ENCODE data around the gene PTPRK.

The PTPRK gene

DNA sequence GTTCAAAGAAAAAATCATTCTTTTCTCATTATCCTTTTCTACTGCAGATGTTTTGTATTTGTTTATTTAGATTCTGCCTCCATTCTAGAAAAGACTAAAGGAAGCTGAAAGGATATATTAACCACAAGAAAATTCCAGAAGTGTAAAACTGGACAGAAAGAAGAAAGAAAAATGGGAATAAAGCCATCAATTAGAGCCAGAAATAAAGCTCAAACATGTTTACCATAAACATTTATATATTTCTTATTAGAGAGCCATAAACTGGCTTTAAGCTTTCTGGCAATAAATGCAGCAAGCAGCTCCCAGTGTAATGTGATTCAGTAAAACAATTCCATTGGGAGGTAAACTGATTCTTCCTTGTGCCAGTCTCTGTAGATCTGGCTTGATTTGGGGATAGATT, 244.1 kb downstream of the PTPRK start:
- no peak for DNase-seq

GRCh38 chr6:128275681-128276080, 244.7 kb downstream of the PTPRK start:
- DNase-seq, result no peak

- DNase-seq, result no peak
These were observed 245.4 kb downstream of the PTPRK start for GRCh38 chr6:128275030-128275429.

GRCh38 chr6:128271527-128271926, 248.9 kb downstream of the PTPRK start:
- DNase-seq, result no peak

DNA sequence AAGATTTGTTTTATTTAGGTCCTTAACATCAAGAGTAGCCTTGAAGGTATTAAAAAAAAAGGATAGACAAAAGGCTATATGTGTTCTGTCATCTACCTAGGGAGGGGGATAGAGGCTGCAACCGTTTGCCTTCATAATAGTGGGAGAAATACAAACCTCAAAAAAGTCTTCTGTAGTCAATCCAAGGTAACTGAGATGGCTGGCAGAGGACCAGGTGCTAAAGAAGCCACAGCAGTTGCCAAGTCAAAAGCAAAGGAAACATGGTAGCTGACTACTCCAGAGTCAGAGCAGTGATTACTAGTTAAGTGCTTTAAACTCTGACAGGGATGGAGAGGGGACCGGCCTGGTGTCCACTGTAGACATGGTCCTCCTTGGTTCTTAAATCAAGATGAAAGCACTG, 249.4 kb downstream of the PTPRK start:
- DNase-seq, result no peak

- no peak for DNase-seq
These were observed 253.5 kb downstream of the PTPRK start for GRCh38 chr6:128266946-128267345.

DNA sequence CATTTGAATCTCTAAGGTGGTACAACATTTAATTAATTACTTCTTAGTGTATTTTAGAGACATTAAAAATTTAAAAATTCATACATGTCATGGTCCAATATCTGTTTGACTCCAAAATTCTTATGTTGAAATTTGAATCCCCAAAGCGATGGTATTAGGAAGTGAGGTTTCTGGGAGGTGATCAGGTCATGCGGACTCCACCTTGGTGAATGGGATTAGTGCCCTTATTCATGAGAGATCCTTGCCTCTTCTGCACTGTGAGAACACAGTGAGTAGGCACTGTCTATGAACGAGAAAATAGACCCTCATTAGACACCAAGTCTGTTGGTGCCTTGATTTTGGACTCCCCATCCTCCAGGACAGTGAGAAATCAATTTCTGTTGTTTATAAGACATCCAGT, 254.7 kb downstream of the PTPRK start:
- DNase-seq, result no peak

DNA sequence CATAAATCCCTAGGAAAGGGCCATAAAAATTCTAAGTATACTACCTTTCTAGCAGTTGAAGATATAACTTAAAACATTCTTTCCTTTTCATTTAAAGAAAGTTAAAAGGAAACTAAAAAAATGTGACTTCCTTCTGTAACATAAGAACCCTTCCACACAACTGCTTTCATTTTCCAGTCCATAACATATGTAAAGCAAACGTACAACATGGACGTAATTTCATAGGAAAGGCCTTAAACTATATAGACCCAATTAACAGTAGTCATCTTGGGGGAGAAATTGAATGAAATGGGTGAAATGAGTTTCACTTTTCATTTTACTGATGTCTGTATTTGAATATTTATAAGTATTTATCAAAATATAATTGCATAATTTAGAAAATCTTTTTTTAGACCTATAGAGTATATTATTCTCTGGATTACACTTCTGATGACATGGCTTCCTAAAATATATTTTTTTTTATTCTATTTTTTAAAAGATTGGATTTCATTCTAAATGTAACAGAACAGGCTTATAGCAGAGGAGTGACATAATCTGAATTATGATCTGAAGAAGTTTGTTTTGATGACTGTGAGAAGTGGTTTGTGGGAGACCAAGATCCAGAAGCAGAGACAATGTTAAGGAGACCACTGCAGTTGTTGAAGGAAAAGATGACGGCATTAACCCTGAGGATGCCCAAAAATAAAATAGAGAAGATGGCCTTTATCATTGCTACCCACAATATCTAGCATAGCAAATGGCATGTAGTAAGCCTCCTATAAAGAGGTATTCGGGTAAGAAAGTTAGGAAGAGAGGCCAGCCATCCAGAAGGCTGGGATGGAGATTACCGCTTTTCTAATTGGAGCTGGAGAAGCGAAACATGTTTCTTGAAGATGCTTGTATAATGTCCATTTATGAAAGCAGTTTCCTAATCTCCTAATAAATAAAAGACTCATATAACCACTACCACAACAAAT, 260.4 kb downstream of the PTPRK start:
- DNase-seq, result no peak

GRCh38 chr6:128259029-128259724, 261.2 kb downstream of the PTPRK start:
- DNase-seq, result no peak

GRCh38 chr6:128256095-128256494, 264.3 kb downstream of the PTPRK start:
- no peak for DNase-seq

- no peak for DNase-seq
These were observed 267.8 kb downstream of the PTPRK start for GRCh38 chr6:128252341-128253176.

GRCh38 chr6:128251445-128252340, 268.7 kb downstream of the PTPRK start:
- no peak for DNase-seq

- DNase-seq, result no peak
These were observed 269.9 kb downstream of the PTPRK start for GRCh38 chr6:128250370-128251070.

GRCh38 chr6:128249429-128249828, 271.0 kb downstream of the PTPRK start:
- no peak for DNase-seq

GRCh38 chr6:128246472-128247260, 273.7 kb downstream of the PTPRK start:
- DNase-seq, result no peak

DNA sequence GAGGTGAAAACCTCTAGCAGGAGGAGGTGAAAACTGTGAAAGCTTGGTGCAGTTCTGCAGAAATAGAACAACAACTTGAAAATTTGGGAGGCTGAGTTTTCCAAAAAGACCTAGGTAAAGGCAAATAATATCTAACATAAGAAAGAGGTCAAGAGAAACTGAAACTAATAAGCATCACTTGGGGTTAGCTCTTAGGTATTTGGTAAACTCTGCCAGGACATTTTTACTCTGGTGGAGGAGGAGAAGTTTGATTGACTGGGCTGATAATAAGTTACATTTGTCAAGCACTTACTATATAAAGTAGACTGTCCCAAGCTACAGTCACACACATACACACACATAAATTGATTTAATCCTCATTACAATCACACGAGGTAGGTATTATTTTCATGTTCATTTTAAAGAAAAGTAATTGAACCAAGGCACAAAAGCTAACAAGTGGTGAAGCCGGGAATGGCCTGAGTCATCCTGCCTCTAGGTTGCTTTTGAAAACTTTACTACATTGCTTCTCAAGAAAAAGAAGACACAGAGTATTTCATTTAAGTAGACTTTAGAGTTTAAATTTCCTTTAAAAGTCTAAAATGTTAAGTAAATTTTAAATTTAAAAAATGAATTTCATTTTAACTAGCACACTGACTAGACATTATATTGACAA, 275.5 kb downstream of the PTPRK start:
- no peak for DNase-seq

- DNase-seq, result no peak
These were observed 277.5 kb downstream of the PTPRK start for GRCh38 chr6:128242765-128243403.

DNA sequence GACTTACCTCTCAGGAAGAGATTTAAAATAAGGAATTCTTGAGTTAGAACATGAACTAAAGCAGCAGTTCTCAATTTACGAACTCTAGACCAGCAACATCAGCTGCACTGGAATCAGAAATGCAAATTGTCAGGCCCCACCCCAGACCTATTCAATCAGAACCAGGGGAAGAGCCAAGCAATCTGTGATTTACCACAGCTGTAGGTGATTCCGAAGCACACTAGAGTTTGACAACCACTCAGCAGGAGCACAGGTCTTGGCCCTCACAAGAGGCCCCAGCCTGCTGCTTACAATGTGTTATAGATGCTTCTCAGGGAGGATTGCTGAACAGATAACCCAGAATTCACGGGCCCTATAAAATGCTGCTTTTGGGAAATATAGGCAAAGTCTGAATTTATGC, 279.2 kb downstream of the PTPRK start:
- DNase-seq, result no peak

- DNase-seq, result no peak
These were observed 280.4 kb downstream of the PTPRK start for GRCh38 chr6:128240024-128240428.

GRCh38 chr6:128239146-128239545, 281.3 kb downstream of the PTPRK start:
- no peak for DNase-seq
